Measurements from ENCODE around the gene CASP12. TPM values are rescaled to one million over a fixed set of nuclear protein-coding genes. Genes with fewer than 3 reads are reported as not detected.

Gene CASP12
- total and polyA plus RNA-seq, 5 donors, result 0.23 to 0.45 (median 0.25) TPM; not detected in 1

DNA sequence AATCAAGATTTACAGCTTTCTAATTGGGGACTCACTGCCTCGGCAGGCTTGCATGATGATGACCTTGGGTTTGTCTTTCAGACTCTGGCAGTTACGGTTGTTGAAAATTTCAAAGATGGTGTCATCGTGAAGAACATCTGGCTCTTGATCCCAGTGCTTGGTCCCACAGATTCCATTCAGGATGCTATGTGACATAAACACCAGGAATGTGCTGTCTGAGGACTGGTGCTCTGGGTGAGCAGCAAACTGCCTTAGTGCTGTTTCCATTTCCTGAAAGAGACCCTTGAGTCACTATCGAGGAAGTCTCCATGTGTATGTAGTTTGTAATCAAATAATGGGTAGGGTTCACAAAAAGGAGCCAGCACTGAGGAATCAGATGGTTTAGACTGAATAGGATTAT lies 7.1 kb downstream of the CASP12 start:
- DNase-seq (no peak), ATAC-seq (no peak)
- Histone ChIP-seq H3K4me3 (ENCODE audit: low read length) (no peak overlapping the region), H3K4me1 (ENCODE audit: control insufficient read depth, insufficient read depth, low read length) (no peaks in the 10 kb centered on the region), H3K9me3 (ENCODE audit: control insufficient read depth, low read length) (no peaks in the 10 kb centered on the region), H3K27ac (ENCODE audit: low read length) (no peak overlapping the region), H3K27me3 (ENCODE audit: control insufficient read depth, insufficient read depth) (no peaks in the 10 kb centered on the region)
- intact Hi-C loops (cut with DNase I), result no loop called here
- WGBS, result 84% methylated on average over 4 of the region's 4 CpGs

DNA sequence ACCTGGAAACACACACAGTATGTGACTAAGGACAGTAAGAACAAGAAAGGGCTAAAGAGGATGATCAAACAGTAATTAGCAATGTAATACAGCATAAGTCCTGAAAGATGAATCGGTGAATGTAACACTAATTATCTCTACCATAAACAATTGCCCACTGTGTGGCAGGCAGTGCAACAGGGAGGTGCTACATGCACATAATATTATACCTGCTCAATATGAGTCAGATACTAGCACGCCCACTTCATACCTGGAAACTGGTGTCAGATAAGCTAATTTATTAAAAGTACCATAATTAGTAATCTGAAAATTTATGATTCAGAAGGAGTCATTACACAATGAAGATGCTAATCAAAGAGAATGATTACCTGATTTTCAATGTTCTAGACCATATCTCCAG lies 14.9 kb downstream of the CASP12 start:
- no peak overlapping the region for H3K4me3 ChIP-seq (ENCODE audit: low read length)
- no peak overlapping the region for H3K27ac ChIP-seq (ENCODE audit: low read length)
- intact Hi-C loops (cut with DNase I), result no loop called here
- no peak for ATAC-seq
- H3K9me3 ChIP-seq (ENCODE audit: control insufficient read depth, low read length), result no peaks in the 10 kb centered on the region
- H3K4me1 ChIP-seq (ENCODE audit: control insufficient read depth, insufficient read depth, low read length), result no peaks in the 10 kb centered on the region
- 94% methylated on average over 2 of the region's 2 CpGs for WGBS
- H3K27me3 ChIP-seq (ENCODE audit: control insufficient read depth, insufficient read depth), result no peaks in the 10 kb centered on the region
- no peak for DNase-seq

DNA sequence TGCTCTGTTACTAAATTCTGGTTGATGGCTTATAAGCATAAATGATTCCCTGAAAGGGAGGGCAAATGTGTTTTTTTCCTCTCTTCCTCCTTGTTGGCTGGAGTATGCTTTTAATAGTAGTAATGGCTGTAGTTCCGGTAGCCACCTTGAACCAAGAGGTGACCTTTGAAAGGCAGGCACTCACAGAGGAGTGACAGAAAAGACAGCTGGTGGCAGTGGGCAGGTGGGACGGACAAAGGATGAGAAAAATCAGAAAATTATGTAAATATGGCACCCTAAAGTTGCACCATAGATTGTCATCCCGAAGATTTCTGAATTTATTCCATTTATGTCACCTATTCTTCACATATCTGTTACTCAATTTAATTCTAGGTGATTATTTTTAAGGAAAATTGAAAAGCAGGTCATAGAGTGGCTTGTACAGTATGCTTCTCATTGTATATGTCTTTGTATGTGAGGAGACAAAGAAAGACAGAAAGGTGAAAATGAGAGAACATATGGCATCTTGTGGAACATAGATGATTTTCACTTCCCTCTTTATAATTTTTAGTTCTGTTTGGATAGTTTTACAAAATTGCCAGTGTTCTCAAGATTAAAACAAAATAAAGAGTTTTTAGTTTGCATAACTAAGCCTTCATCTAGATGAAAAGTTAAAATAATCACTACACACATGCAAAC lies 17.0 kb downstream of the CASP12 start:
- no peaks in the 10 kb centered on the region for H3K27me3 ChIP-seq (ENCODE audit: control insufficient read depth, insufficient read depth)
- H3K27ac ChIP-seq (ENCODE audit: low read length), result no peak overlapping the region
- intact Hi-C loops (cut with DNase I), result no loop called here
- H3K4me1 ChIP-seq (ENCODE audit: control insufficient read depth, insufficient read depth, low read length), result no peaks in the 10 kb centered on the region
- 79% methylated on average over 3 of the region's 3 CpGs for WGBS
- H3K9me3 ChIP-seq (ENCODE audit: control insufficient read depth, low read length), result no peaks in the 10 kb centered on the region
- no peak overlapping the region for H3K4me3 ChIP-seq (ENCODE audit: low read length)
- no peak for DNase-seq
- no peak for ATAC-seq

DNA sequence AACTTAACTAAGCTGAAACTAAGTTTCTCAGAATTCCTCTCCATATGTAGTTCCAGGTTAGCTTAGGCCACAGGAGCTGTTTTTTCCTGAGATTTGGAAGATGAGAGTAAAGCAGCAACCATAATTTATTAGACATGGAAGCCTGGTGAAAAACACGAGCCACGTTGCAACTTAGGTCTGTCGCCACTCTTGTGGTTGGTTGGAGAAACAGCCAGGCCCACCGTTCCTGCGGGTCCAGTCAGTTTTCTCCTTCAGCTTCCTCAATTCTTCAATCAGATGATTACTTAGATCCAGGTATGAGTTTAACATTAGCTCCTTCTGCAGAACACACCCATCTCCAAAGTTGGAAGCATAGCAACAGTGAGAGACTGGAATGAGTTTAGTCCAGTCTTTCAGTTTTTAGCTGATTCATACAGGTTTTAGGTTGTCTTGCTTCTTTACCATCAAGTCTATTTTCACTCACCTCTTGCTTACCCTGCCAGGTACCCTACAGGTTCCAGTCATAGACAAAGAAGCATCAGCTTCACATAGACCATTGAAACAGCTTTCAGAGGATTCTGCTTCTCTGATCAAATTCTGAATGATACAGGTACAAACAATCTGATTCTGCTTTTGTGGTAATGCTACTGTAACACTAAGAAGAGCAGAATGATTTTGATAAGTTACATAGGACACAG lies 18.6 kb downstream of the CASP12 start:
- intact Hi-C loops (cut with DNase I), result no loop called here
- 92% methylated on average over 5 of the region's 5 CpGs for WGBS
- DNase-seq (no peak), ATAC-seq (no peak)
- no peaks in the 10 kb centered on the region for H3K27me3 ChIP-seq (ENCODE audit: control insufficient read depth, insufficient read depth)
- H3K9me3 ChIP-seq (ENCODE audit: control insufficient read depth, low read length), result no peaks in the 10 kb centered on the region
- no peak overlapping the region for H3K27ac ChIP-seq (ENCODE audit: low read length)
- no peak overlapping the region for H3K4me3 ChIP-seq (ENCODE audit: low read length)
- H3K4me1 ChIP-seq (ENCODE audit: control insufficient read depth, insufficient read depth, low read length), result no peaks in the 10 kb centered on the region

- Histone ChIP-seq H3K4me3 (ENCODE audit: low read length) (no peak overlapping the region), H3K4me1 (ENCODE audit: control insufficient read depth, insufficient read depth, low read length) (no peaks in the 10 kb centered on the region), H3K27ac (ENCODE audit: low read length) (no peak overlapping the region), H3K9me3 (ENCODE audit: control insufficient read depth, low read length) (no peaks in the 10 kb centered on the region), H3K27me3 (ENCODE audit: control insufficient read depth, insufficient read depth) (no peaks in the 10 kb centered on the region)
- no peak for ATAC-seq
- no peak for DNase-seq
- intact Hi-C loops (cut with DNase I), result no loop called here
- 55% methylated on average over 5 of the region's 5 CpGs for WGBS
Observed at GRCh38 chr11:104876861-104877431, 21.3 kb downstream of the CASP12 start.

GRCh38 chr11:104876324-104876723 lies 21.9 kb downstream of the CASP12 start:
- ATAC-seq (no peak), DNase-seq (no peak)
- Histone ChIP-seq H3K9me3 (ENCODE audit: control insufficient read depth, low read length) (no peaks in the 10 kb centered on the region), H3K4me1 (ENCODE audit: control insufficient read depth, insufficient read depth, low read length) (no peaks in the 10 kb centered on the region), H3K4me3 (ENCODE audit: low read length) (no peak overlapping the region), H3K27ac (ENCODE audit: low read length) (no peak overlapping the region), H3K27me3 (ENCODE audit: control insufficient read depth, insufficient read depth) (no peaks in the 10 kb centered on the region)
- intact Hi-C loops (cut with DNase I), result no loop called here

GRCh38 chr11:104873252-104873651 lies 25.0 kb downstream of the CASP12 start:
- no peaks in the 10 kb centered on the region for H3K9me3 ChIP-seq (ENCODE audit: control insufficient read depth, low read length)
- no peak for ATAC-seq
- H3K27me3 ChIP-seq (ENCODE audit: control insufficient read depth, insufficient read depth), result no peaks in the 10 kb centered on the region
- DNase-seq, result no peak
- H3K27ac ChIP-seq (ENCODE audit: low read length), result no peak overlapping the region
- WGBS, result 79% methylated on average over 8 of the region's 8 CpGs
- no peaks in the 10 kb centered on the region for H3K4me1 ChIP-seq (ENCODE audit: control insufficient read depth, insufficient read depth, low read length)
- intact Hi-C loops (cut with DNase I), result no loop called here
- no peak overlapping the region for H3K4me3 ChIP-seq (ENCODE audit: low read length)

DNA sequence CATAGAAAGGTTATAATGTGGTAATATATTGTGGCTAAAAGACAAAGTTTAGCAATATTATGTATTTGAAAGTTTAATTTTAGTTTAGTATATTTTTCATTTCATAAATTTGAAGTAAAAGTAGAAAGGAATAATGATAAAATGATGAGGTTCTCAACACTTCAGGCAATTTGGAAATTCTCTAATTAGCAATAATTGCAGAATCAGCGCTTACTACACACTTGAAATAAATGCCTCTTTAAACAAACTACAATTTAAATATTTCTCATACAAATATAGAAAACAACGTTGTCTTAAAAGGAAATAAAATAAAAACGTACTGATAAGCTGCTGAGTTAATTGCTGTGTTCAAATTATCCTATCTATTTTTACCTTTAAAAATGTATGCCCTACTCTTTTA lies 25.9 kb downstream of the CASP12 start:
- intact Hi-C loops (cut with DNase I), result no loop called here
- Histone ChIP-seq H3K27ac (ENCODE audit: low read length) (no peak overlapping the region), H3K4me3 (ENCODE audit: low read length) (no peak overlapping the region), H3K27me3 (ENCODE audit: control insufficient read depth, insufficient read depth) (no peaks in the 10 kb centered on the region), H3K4me1 (ENCODE audit: control insufficient read depth, insufficient read depth, low read length) (no peaks in the 10 kb centered on the region), H3K9me3 (ENCODE audit: control insufficient read depth, low read length) (no peaks in the 10 kb centered on the region)
- WGBS, result 65% methylated on average over 3 of the region's 3 CpGs
- no peak for ATAC-seq
- DNase-seq, result no peak

- no peak for ATAC-seq
- Histone ChIP-seq H3K27ac (ENCODE audit: low read length) (no peak overlapping the region), H3K4me3 (ENCODE audit: low read length) (no peak overlapping the region), H3K27me3 (ENCODE audit: control insufficient read depth, insufficient read depth) (no peaks in the 10 kb centered on the region), H3K4me1 (ENCODE audit: control insufficient read depth, insufficient read depth, low read length) (no peaks in the 10 kb centered on the region), H3K9me3 (ENCODE audit: control insufficient read depth, low read length) (no peaks in the 10 kb centered on the region)
- DNase-seq, result no peak
- intact Hi-C loops (cut with DNase I), result no loop called here
Observed at GRCh38 chr11:104870910-104871309, 27.4 kb downstream of the CASP12 start.

DNA sequence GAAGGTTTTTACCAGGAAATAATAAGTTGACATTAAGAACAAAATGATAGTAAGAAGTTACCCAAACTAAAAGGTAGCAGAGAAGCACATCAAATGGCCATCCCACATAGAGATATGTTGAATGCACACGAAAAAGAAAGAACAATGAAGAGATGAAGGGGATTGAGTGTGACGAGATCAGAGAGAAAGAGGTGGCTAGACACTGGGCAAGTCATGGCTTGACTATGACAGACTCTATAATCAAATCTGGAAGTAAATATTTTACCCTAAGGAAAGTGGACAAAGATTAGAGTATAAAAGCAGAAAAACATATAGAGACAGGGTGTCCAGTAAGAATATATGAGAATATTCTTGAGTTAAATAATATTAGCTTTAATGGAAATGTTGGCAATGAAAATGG lies 31.4 kb downstream of the CASP12 start:
- Histone ChIP-seq H3K27me3 (ENCODE audit: control insufficient read depth, insufficient read depth) (no peaks in the 10 kb centered on the region), H3K4me1 (ENCODE audit: control insufficient read depth, insufficient read depth, low read length) (no peaks in the 10 kb centered on the region), H3K27ac (ENCODE audit: low read length) (no peak overlapping the region), H3K4me3 (ENCODE audit: low read length) (no peak overlapping the region), H3K9me3 (ENCODE audit: control insufficient read depth, low read length) (no peaks in the 10 kb centered on the region)
- intact Hi-C loops (cut with DNase I), result no loop called here
- DNase-seq (no peak), ATAC-seq (no peak)
- 77% methylated on average over 2 of the region's 2 CpGs for WGBS

GRCh38 chr11:104858882-104859775 lies 39.1 kb downstream of the CASP12 start:
- no peak for DNase-seq
- Histone ChIP-seq H3K27me3 (ENCODE audit: control insufficient read depth, insufficient read depth) (no peaks in the 10 kb centered on the region), H3K4me1 (ENCODE audit: control insufficient read depth, insufficient read depth, low read length) (no peaks in the 10 kb centered on the region), H3K4me3 (ENCODE audit: low read length) (no peak overlapping the region), H3K9me3 (ENCODE audit: control insufficient read depth, low read length) (no peaks in the 10 kb centered on the region), H3K27ac (ENCODE audit: low read length) (no peak overlapping the region)
- intact Hi-C loops (cut with DNase I), result no loop called here
- ATAC-seq, result no peak
- WGBS, result 77% methylated on average over 7 of the region's 7 CpGs

Measured in right cardiac atrium (tissue), 5 donors.